Mammary epithelial cell (primary cell): ENCODE data around the gene TBATA.

Experiments used
- EZH2 ChIP-seq: IDR thresholded peaks from 2 replicates; pipeline ENCODE4 v1.6.1; 2012; ENCODE audit warnings: low read length, inconsistent platforms, borderline replicate concordance
- TF ChIP-seq, protein P1 (sequence below), 2 donors: IDR thresholded peaks in 1 of 2; conservative IDR thresholded peaks in 1 of 2; 2 replicates each; pipeline ENCODE4 v1.5.1; 2011 to 2012; ENCODE audit warnings: inconsistent platforms in 2 of 2, low read length in 2 of 2, mild to moderate bottlenecking in 2 of 2, control low read depth in 1 of 2, low read depth in 1 of 2; ENCODE audit not compliant: insufficient read depth in 1 of 2; ENCODE audit errors: extremely low read depth in 1 of 2

DNA sequence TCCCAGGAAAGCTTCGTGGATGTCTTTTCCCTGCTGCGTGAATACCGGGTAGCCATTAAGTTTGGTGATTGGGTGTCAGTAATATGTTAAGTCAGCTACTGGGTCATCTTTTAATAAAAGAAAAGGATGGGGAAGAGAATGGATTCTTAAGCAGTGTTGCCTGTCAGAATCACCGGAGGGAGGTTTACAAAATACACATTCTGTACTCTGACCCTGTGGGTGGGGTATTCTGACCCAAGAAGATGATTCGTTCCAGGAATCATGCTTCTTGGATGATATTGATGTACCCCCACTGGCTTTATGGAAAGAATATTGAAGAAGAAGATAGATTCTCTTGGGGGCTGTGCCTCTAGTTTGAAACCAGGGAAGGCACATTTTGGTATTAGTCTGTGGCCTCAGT, 48.8 kb upstream of the TBATA start:
- TF ChIP-seq, protein P1, sequence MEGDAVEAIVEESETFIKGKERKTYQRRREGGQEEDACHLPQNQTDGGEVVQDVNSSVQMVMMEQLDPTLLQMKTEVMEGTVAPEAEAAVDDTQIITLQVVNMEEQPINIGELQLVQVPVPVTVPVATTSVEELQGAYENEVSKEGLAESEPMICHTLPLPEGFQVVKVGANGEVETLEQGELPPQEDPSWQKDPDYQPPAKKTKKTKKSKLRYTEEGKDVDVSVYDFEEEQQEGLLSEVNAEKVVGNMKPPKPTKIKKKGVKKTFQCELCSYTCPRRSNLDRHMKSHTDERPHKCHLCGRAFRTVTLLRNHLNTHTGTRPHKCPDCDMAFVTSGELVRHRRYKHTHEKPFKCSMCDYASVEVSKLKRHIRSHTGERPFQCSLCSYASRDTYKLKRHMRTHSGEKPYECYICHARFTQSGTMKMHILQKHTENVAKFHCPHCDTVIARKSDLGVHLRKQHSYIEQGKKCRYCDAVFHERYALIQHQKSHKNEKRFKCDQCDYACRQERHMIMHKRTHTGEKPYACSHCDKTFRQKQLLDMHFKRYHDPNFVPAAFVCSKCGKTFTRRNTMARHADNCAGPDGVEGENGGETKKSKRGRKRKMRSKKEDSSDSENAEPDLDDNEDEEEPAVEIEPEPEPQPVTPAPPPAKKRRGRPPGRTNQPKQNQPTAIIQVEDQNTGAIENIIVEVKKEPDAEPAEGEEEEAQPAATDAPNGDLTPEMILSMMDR (conservative IDR thresholded peaks at IDR 0.05 in 1 of 2, IDR thresholded peaks at IDR 0.05 in 1 of 2; ENCODE audit: extremely low read depth in 1 of 2, insufficient read depth in 1 of 2, low read depth in 1 of 2, low read length in 2 of 2) = no peak
- no peak for TF ChIP-seq EZH2
